T-helper 1 cell treated with Interleukin-12 subunit alpha and Interleukin-12 subunit beta and Interleukin-4 antibody, amounts not matched to agents 30 μg/mL and 1 μg/mL, for 36 hours (primary cell): ENCODE results near the gene MAB21L2.

Experiments
- H3K27ac Mint-ChIP-seq: one replicate; pipeline ENCODE4 v1.8.0; 2021; ENCODE audit warnings: mild to moderate bottlenecking, mixed read lengths
- H3K27me3 Mint-ChIP-seq: one replicate; pipeline ENCODE4 v1.8.0; 2021; ENCODE audit warnings: low read depth, mixed read lengths
- H3K36me3 Mint-ChIP-seq: one replicate; pipeline ENCODE4 v1.8.0; 2021; ENCODE audit warnings: low read depth, mixed read lengths
- H3K4me1 Mint-ChIP-seq: one replicate; pipeline ENCODE4 v1.8.0; 2021; ENCODE audit warnings: low read depth, mixed read lengths
- H3K4me3 Mint-ChIP-seq: one replicate; pipeline ENCODE4 v1.8.0; 2021; ENCODE audit warnings: mild to moderate bottlenecking, moderate library complexity, mixed read lengths
- H3K9me3 Mint-ChIP-seq: one replicate; pipeline ENCODE4 v1.8.0; 2021; ENCODE audit warnings: mixed read lengths

The MAB21L2 gene

GRCh38 chr4:150567070-150567469 lies 14.9 kb upstream of the MAB21L2 start:
- no peaks in the 10 kb centered on the region for H3K4me1 Mint-ChIP-seq
- H3K9me3 Mint-ChIP-seq: peaks cover 7% of the 10 kb centered on the region
- no peak overlapping the region for H3K27ac Mint-ChIP-seq
- no peak overlapping the region for H3K4me3 Mint-ChIP-seq
- H3K27me3 Mint-ChIP-seq: no peaks in the 10 kb centered on the region
- peaks cover 16% of the 10 kb centered on the region for H3K36me3 Mint-ChIP-seq

DNA sequence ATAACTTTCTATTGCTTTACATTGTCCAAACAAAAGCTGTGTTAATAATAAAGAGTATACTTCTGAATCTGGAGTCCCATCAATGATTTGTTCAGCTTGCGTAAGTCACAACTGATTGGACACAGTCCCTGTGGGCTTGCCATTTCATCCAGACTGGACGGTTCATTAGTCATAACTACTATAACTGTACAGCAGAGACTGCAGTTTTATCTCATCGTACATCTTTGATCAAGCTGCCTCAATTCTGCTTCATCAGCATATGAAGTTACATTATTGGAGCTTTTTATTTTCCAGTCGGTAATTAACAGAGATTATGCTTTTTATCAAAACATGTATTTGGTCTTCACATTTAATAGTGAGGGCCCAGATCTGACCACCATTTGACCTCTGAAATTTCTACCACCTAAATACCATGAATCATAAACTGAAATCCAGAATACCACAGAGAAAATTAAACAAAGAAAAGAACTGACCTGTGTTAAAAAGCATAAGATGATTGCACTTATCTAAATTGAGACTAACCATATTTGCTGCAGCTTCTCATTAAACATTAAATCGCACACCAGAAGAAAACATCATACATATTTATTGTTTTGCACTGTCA lies 12.5 kb upstream of the MAB21L2 start:
- H3K36me3 Mint-ChIP-seq: peaks cover 10% of the 10 kb centered on the region
- H3K4me3 Mint-ChIP-seq: no peak overlapping the region
- no peaks in the 10 kb centered on the region for H3K27me3 Mint-ChIP-seq
- no peak overlapping the region for H3K27ac Mint-ChIP-seq
- peaks cover 7% of the 10 kb centered on the region for H3K9me3 Mint-ChIP-seq
- H3K4me1 Mint-ChIP-seq: no peaks in the 10 kb centered on the region

GRCh38 chr4:150569998-150570535 lies 11.9 kb upstream of the MAB21L2 start:
- H3K9me3 Mint-ChIP-seq: peaks cover 1% of the 10 kb centered on the region
- H3K4me1 Mint-ChIP-seq: no peaks in the 10 kb centered on the region
- peaks cover 7% of the 10 kb centered on the region for H3K36me3 Mint-ChIP-seq
- no peak overlapping the region for H3K4me3 Mint-ChIP-seq
- H3K27me3 Mint-ChIP-seq: no peaks in the 10 kb centered on the region
- H3K27ac Mint-ChIP-seq: no peak overlapping the region

DNA sequence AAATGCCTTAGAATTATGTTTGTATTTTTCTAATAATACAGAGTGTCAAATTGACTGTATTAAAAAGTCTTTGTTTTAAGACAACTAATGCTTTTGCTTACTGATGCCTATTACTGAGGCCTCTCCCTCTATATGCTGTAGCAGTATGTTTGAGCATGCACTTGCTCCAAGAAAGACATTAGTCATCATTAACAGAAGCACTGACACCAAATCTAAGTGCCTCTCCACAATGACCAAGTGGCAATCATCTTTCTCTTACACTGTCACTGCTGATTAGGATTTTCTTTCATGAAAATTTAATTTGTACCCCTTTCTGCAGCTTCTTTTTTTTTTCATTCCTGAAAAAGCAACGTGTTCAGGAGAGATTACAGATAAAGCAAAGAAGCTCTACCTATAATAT lies 11.1 kb upstream of the MAB21L2 start:
- Mint-ChIP-seq H3K9me3 (no peaks in the 10 kb centered on the region), H3K4me3 (no peak overlapping the region), H3K36me3 (peaks cover 5% of the 10 kb centered on the region), H3K27me3 (no peaks in the 10 kb centered on the region), H3K27ac (no peak overlapping the region), H3K4me1 (no peaks in the 10 kb centered on the region)

GRCh38 chr4:150572704-150573504 lies 9.0 kb upstream of the MAB21L2 start:
- H3K27ac Mint-ChIP-seq: no peak overlapping the region
- H3K27me3 Mint-ChIP-seq: no peaks in the 10 kb centered on the region

DNA sequence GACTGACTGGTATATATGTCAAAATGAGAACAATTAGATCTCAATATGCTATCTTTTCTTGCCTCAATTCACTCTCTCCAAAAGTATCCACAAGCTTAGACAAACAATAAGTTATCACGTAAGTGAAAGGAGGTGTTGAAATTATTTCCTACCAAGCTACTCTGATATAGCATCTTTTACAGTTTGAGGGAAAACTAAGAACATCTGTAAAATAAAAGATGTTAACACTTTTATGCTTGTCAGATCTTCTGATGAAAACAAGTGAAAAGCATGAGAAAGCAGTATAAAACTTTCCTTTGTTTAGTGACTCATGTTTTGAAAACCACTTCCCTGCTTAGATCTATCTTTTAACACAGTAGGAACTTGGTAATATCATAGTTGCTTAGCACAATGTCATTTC lies 8.4 kb upstream of the MAB21L2 start:
- H3K9me3 Mint-ChIP-seq: no peaks in the 10 kb centered on the region
- H3K4me3 Mint-ChIP-seq: no peak overlapping the region
- H3K27ac Mint-ChIP-seq: no peak overlapping the region
- H3K36me3 Mint-ChIP-seq: peaks cover 3% of the 10 kb centered on the region
- H3K4me1 Mint-ChIP-seq: no peaks in the 10 kb centered on the region
- H3K27me3 Mint-ChIP-seq: no peaks in the 10 kb centered on the region

More at GRCh38 chr4:150572704-150573504, 9.0 kb upstream of the MAB21L2 start:
- peaks cover 3% of the 10 kb centered on the region for H3K36me3 Mint-ChIP-seq
- H3K4me3 Mint-ChIP-seq: no peak overlapping the region
- H3K9me3 Mint-ChIP-seq: no peaks in the 10 kb centered on the region
- no peaks in the 10 kb centered on the region for H3K4me1 Mint-ChIP-seq

- Mint-ChIP-seq H3K9me3 (no peaks in the 10 kb centered on the region), H3K36me3 (peaks cover 2% of the 10 kb centered on the region), H3K4me3 (no peak overlapping the region), H3K27ac (no peak overlapping the region), H3K27me3 (no peaks in the 10 kb centered on the region), H3K4me1 (no peaks in the 10 kb centered on the region)
Measured at GRCh38 chr4:150574678-150575077, 7.3 kb upstream of the MAB21L2 start.

DNA sequence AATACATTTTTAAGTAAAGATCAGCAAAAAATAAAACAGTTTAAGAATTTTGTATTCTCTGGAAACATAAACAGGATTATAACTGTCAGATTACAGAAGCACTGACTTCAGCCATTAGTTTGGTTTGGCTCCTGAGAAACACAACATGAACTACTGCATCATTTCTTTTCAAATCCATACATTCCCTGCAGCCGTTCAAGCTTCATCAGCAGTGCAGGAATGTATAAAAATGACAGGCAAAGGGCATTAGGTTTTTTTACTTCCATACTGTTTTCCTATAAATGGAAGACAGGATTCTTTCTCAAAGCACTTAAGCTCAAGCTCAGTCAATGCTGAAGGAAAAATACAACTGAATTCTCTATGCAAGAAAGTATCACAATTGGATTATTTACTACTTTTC lies 4.2 kb upstream of the MAB21L2 start:
- H3K27me3 Mint-ChIP-seq: no peaks in the 10 kb centered on the region
- peaks cover 6% of the 10 kb centered on the region for H3K36me3 Mint-ChIP-seq
- H3K4me3 Mint-ChIP-seq: no peak overlapping the region
- H3K9me3 Mint-ChIP-seq: no peaks in the 10 kb centered on the region
- H3K27ac Mint-ChIP-seq: no peak overlapping the region
- no peaks in the 10 kb centered on the region for H3K4me1 Mint-ChIP-seq

- Mint-ChIP-seq H3K36me3 (peaks cover 13% of the 10 kb centered on the region), H3K27ac (no peak overlapping the region), H3K4me3 (no peak overlapping the region), H3K27me3 (no peaks in the 10 kb centered on the region), H3K4me1 (no peaks in the 10 kb centered on the region), H3K9me3 (no peaks in the 10 kb centered on the region)
Measured at GRCh38 chr4:150578745-150579501, 3.0 kb upstream of the MAB21L2 start.

DNA sequence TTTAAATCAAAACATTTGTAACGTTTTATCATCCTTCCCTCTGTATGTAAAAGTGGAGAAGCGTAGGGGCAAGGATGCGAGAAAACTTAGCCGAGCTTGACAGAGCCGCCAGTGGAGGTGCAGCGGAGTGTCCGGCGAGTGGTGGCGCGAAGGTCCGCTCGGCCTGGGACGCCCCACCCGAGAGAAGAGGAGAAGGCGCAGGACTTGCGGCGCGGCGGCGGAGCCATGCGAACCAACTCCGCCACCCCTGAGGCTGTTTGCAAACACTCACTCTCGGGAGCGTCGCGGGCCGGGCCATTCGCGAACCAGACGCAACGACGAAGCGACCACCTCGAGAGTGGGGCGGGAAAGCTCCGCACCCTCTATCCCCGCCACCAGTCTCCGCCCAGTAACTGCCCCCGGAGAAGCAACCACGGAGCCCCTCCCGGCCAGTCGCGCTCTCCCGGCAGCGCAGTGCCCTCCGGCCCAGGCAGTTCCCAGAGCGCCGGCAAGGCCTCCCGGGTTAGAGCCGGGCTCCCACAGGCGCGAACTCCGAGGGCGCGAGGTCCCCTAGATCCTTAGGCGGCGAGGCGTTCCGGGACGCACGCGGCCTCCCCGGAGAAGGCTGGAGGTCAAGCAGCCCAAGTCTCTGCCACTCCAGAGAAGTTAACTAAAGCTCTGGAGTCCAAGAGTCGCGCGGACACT lies 2.3 kb upstream of the MAB21L2 start:
- Mint-ChIP-seq H3K27ac (no peak overlapping the region), H3K4me3 (no peak overlapping the region), H3K36me3 (peaks cover 15% of the 10 kb centered on the region), H3K27me3 (no peaks in the 10 kb centered on the region), H3K4me1 (no peaks in the 10 kb centered on the region), H3K9me3 (no peaks in the 10 kb centered on the region)

DNA sequence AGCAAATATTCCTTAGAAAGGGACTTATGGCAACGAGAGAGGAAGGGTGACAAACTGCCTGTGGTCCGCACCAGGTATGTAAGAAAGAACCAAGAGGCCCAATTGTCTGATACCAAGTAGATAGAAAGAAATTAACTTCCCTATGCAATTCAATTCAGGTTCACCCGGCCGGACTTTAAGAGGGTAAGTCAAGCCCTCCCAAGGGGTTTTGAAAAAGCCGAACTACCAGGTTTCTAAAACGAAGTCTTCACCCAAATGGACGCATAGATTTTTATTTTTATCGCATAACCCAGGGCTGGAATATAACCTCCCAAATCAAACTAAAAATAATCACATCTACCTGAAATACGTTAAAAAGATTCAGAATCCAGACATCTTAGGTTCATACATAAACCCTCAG lies 1.6 kb upstream of the MAB21L2 start:
- no peaks in the 10 kb centered on the region for H3K27me3 Mint-ChIP-seq
- no peak overlapping the region for H3K4me3 Mint-ChIP-seq
- no peaks in the 10 kb centered on the region for H3K9me3 Mint-ChIP-seq
- no peak overlapping the region for H3K27ac Mint-ChIP-seq
- H3K36me3 Mint-ChIP-seq: peaks cover 15% of the 10 kb centered on the region
- no peaks in the 10 kb centered on the region for H3K4me1 Mint-ChIP-seq

DNA sequence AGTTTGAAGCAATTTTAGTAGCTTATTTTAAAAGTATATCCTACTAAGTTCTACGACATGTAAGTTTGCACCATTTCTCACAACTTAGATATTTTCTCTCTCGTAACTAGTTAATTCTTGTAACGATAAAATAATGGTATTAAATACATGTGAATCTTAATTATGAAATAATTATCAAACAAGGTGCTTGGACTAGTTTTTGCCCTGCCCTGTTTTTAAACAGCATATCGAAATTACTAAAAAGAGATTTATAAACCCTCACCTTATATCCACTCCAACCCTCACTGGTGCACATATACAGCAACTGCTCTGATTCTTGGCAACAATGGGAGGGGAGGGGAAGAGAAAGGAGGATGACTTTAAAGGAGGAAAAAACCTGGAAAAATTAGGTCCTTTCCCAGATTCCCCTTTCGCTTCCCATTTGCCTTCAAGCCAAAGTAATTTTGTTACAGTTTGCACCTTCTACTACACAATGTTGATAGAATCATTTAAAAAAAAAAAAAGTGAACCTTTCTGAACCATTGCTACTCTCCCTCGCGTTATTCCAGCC lies 820 bp upstream of the MAB21L2 start:
- H3K36me3 Mint-ChIP-seq: peaks cover 15% of the 10 kb centered on the region
- H3K4me3 Mint-ChIP-seq: no peak overlapping the region
- no peaks in the 10 kb centered on the region for H3K4me1 Mint-ChIP-seq
- no peaks in the 10 kb centered on the region for H3K27me3 Mint-ChIP-seq
- no peaks in the 10 kb centered on the region for H3K9me3 Mint-ChIP-seq
- H3K27ac Mint-ChIP-seq: no peak overlapping the region

- no peak overlapping the region for H3K27ac Mint-ChIP-seq
- no peaks in the 10 kb centered on the region for H3K4me1 Mint-ChIP-seq
- H3K36me3 Mint-ChIP-seq: peaks cover 15% of the 10 kb centered on the region
- H3K9me3 Mint-ChIP-seq: no peaks in the 10 kb centered on the region
- H3K4me3 Mint-ChIP-seq: no peak overlapping the region
- H3K27me3 Mint-ChIP-seq: no peaks in the 10 kb centered on the region
Measured at GRCh38 chr4:150581641-150582051, 305 bp upstream of the MAB21L2 start.

DNA sequence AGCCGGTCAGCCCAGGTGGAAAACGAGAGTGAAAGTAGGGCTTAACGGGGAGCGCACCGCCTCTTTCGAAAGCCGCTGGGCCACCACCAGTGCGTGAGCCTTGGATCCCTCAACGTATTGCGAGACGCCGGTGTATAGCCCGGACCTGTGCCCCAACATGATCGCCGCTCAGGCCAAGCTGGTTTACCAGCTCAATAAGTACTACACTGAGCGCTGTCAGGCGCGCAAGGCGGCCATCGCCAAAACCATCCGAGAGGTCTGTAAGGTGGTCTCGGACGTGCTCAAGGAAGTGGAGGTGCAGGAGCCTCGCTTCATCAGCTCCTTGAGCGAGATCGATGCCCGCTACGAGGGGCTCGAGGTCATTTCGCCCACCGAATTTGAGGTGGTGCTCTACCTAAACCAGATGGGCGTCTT lies 929 bp downstream of the MAB21L2 start:
- no peaks in the 10 kb centered on the region for H3K27me3 Mint-ChIP-seq
- H3K36me3 Mint-ChIP-seq: peaks cover 15% of the 10 kb centered on the region
- H3K9me3 Mint-ChIP-seq: no peaks in the 10 kb centered on the region
- H3K4me1 Mint-ChIP-seq: no peaks in the 10 kb centered on the region
- no peak overlapping the region for H3K4me3 Mint-ChIP-seq
- no peak overlapping the region for H3K27ac Mint-ChIP-seq
